ENCODE data around the gene BLOC1S1.

DNA sequence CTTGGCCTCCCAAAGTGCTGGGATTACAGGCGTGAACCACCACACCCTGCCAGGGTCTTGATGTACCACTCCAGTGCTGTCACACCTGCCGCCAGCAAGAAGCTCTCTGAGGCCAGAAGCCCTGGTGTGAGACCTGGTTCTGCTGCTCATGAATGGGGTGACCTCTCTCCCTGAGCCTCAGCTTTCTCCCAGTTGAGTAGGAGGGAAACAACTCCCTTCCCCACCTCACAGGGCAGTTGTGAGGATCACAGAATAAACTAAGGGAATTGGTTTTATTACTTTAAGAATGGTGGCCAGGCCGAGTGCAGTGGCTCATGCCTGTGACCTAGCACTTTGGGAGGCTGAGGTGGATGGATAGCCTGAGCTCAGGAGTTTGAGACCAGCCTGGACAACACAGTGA lies 18.7 kb downstream of the BLOC1S1 start:
- TF ChIP-seq, protein P1, sequence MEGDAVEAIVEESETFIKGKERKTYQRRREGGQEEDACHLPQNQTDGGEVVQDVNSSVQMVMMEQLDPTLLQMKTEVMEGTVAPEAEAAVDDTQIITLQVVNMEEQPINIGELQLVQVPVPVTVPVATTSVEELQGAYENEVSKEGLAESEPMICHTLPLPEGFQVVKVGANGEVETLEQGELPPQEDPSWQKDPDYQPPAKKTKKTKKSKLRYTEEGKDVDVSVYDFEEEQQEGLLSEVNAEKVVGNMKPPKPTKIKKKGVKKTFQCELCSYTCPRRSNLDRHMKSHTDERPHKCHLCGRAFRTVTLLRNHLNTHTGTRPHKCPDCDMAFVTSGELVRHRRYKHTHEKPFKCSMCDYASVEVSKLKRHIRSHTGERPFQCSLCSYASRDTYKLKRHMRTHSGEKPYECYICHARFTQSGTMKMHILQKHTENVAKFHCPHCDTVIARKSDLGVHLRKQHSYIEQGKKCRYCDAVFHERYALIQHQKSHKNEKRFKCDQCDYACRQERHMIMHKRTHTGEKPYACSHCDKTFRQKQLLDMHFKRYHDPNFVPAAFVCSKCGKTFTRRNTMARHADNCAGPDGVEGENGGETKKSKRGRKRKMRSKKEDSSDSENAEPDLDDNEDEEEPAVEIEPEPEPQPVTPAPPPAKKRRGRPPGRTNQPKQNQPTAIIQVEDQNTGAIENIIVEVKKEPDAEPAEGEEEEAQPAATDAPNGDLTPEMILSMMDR (IDR thresholded peaks at IDR 0.05), result no peak
- TF ChIP-seq POLR2A (IDR thresholded peaks at IDR 0.05), result no peak
